NB4 (cell line): Measurements from ENCODE around the gene TBX6.

Experiments used
- DNase-seq: peaks from one replicate; pipeline ENCODE4 v3.0.0; 2010; ENCODE audit warnings: low read depth
- H3K4me3 ChIP-seq: one replicate; pipeline ENCODE4 v1.5.1; 2011; ENCODE audit warnings: mild to moderate bottlenecking, low read depth, low read length, moderate library complexity
- CTCF ChIP-seq: IDR thresholded peaks from one replicate; pipeline ENCODE4 v1.5.1; 2012; ENCODE audit warnings: low read depth, low read length
- MAX ChIP-seq: IDR thresholded peaks from 2 replicates; pipeline ENCODE4 v1.6.1; 2011; ENCODE audit warnings: low read depth, low read length
- MYC ChIP-seq: IDR thresholded peaks from 2 replicates; pipeline ENCODE4 v1.6.1; 2011; ENCODE audit warnings: low read depth, low read length
- POLR2A ChIP-seq: IDR thresholded peaks from 2 replicates; pipeline ENCODE4 v1.6.1; 2011; ENCODE audit warnings: mild to moderate bottlenecking; ENCODE audit not compliant: insufficient read length; ENCODE audit errors: extremely low read depth

TBX6 gene

GRCh38 chr16:30085247-30085646, 6.5 kb downstream of the TBX6 start:
- no peak for TF ChIP-seq MYC
- no peak overlapping the region for H3K4me3 ChIP-seq
- no peak for DNase-seq

GRCh38 chr16:30084816-30085159, 6.9 kb downstream of the TBX6 start:
- DNase-seq, result no peak
- H3K4me3 ChIP-seq, result no peak overlapping the region
- TF ChIP-seq CTCF, result no peak
- no peak for TF ChIP-seq MYC
- no peak for TF ChIP-seq POLR2A

- TF ChIP-seq CTCF (no peak), MYC (no peak)
- no peak for DNase-seq
- H3K4me3 ChIP-seq, result no peak overlapping the region
Measured at GRCh38 chr16:30084096-30084815, 7.5 kb downstream of the TBX6 start.

- DNase-seq, result no peak
- H3K4me3 ChIP-seq, result no peak overlapping the region
- no peak for TF ChIP-seq POLR2A
- no peak for TF ChIP-seq CTCF
- TF ChIP-seq MAX, result no peak
- TF ChIP-seq MYC, result no peak
Measured at GRCh38 chr16:30083216-30084055, 8.3 kb downstream of the TBX6 start.

GRCh38 chr16:30082545-30083090, 9.1 kb downstream of the TBX6 start:
- DNase-seq, result no peak
- no peak for TF ChIP-seq MAX
- peak; percentile 30 for TF ChIP-seq CTCF
- H3K4me3 ChIP-seq, result no peak overlapping the region

- TF ChIP-seq MYC (no peak), POLR2A (no peak), CTCF (no peak), MAX (no peak)
- DNase-seq, result no peak
- no peak overlapping the region for H3K4me3 ChIP-seq
Measured at GRCh38 chr16:30079480-30079879, 12.2 kb downstream of the TBX6 start.
